OCI-LY1 (cell line): Measurements from ENCODE around the gene EVA1B.
A peak's percentile ranks its signal among the peaks of the same experiment; 100 is the strongest.

ENCODE experiments used
- H2AFZ ChIP-seq: fragments of 200-600 bp; sonication (generic), shearing (Covaris generic); 2 replicates; pipeline ENCODE4 v1.6.0; 2014; ENCODE audit warnings: antibody characterized with exemption, mild to moderate bottlenecking, low read length
- H3F3A ChIP-seq: fragments of 200-600 bp; sonication (generic), shearing (Covaris generic); 2 replicates; pipeline ENCODE4 v1.6.0; 2014; ENCODE audit warnings: mild to moderate bottlenecking, antibody characterized with exemption, low read length, moderate library complexity; ENCODE audit not compliant: insufficient read depth
- H3K27ac ChIP-seq: fragments of 200-600 bp; sonication (generic); 2 replicates; pipeline ENCODE4 v1.5.1; 2014; ENCODE audit warnings: low read length, mixed run types, mild to moderate bottlenecking, low read depth; ENCODE audit not compliant: poor library complexity, severe bottlenecking
- H3K27me3 ChIP-seq: fragments of 200-600 bp; sonication (generic); 2 replicates; pipeline ENCODE4 v1.6.0; 2014; ENCODE audit warnings: antibody characterized with exemption, mild to moderate bottlenecking, low read length, moderate library complexity; ENCODE audit not compliant: insufficient read depth
- H3K36me3 ChIP-seq: fragments of 200-600 bp; sonication (generic); 2 replicates; pipeline ENCODE4 v1.6.1; 2014; ENCODE audit warnings: mild to moderate bottlenecking, antibody characterized with exemption, low read length, moderate library complexity, mixed read lengths; ENCODE audit not compliant: insufficient read depth
- H3K4me1 ChIP-seq: fragments of 200-600 bp; sonication (generic); 2 replicates; pipeline ENCODE4 v1.5.1; 2014; ENCODE audit warnings: mild to moderate bottlenecking, low read length, moderate library complexity; ENCODE audit not compliant: insufficient read depth, severe bottlenecking
- H3K4me2 ChIP-seq: fragments of 200-600 bp; sonication (generic), shearing (Covaris generic); 2 replicates; pipeline ENCODE4 v1.6.1; 2014; ENCODE audit warnings: low read length
- H3K4me3 ChIP-seq: fragments of 200-600 bp; sonication (generic); 2 replicates; pipeline ENCODE4 v1.5.1; 2014; ENCODE audit warnings: low read length, low read depth, mild to moderate bottlenecking, mixed read lengths; ENCODE audit not compliant: poor library complexity, severe bottlenecking
- H3K79me2 ChIP-seq: fragments of 200-600 bp; shearing (Covaris generic); 2 replicates; pipeline ENCODE4 v1.6.1; 2016; ENCODE audit warnings: mixed run types, low read length, mixed read lengths; ENCODE audit not compliant: insufficient read depth
- H3K9ac ChIP-seq: fragments of 200-600 bp; sonication (generic), shearing (Covaris generic); 2 replicates; pipeline ENCODE4 v1.6.1; 2014; ENCODE audit warnings: mild to moderate bottlenecking, low read length, mixed read lengths
- H3K9me2 ChIP-seq: fragments of 200-600 bp; sonication (generic), shearing (Covaris generic); 2 replicates; pipeline ENCODE4 v1.6.1; 2014; ENCODE audit warnings: low read depth, mild to moderate bottlenecking, low read length, mixed read lengths
- H3K9me3 ChIP-seq: fragments of 200-600 bp; shearing (Covaris generic); 2 replicates; pipeline ENCODE4 v1.6.1; 2014; ENCODE audit warnings: low read length, mixed read lengths
- H4K20me1 ChIP-seq: fragments of 200-600 bp; sonication (generic), shearing (Covaris generic); 2 replicates; pipeline ENCODE4 v1.6.0; 2016; ENCODE audit warnings: mild to moderate bottlenecking, low read length; ENCODE audit not compliant: insufficient read depth
- CTCF ChIP-seq: fragments of 200-600 bp; sonication (generic), shearing (Covaris generic); IDR thresholded peaks from 2 replicates; pipeline ENCODE4 v1.5.1; 2017; ENCODE audit warnings: mild to moderate bottlenecking, antibody characterized with exemption, low read length, moderate library complexity, mixed read lengths
- EZH2 ChIP-seq: fragments of 200-600 bp; sonication (generic), shearing (Covaris generic); IDR thresholded peaks from 2 replicates; pipeline ENCODE4 v1.8.0; 2017; ENCODE audit warnings: borderline replicate concordance, mixed run types, mild to moderate bottlenecking, antibody characterized with exemption, low read length, moderate library complexity, mixed read lengths

Gene EVA1B

GRCh38 chr1:36330940-36331339 lies 7.5 kb upstream of the EVA1B start:
- Histone ChIP-seq H3K79me2 (no peaks in the 10 kb centered on the region), H3K9me3 (no peaks in the 10 kb centered on the region), H3K9ac (no peak overlapping the region), H2AFZ (no peak overlapping the region), H3K4me1 (peaks cover 15% of the 10 kb centered on the region), H3K4me3 (no peak overlapping the region), H3K27ac (no peak overlapping the region), H3K27me3 (peaks cover 3% of the 10 kb centered on the region; the same call in 1 of the 2 replicates), H3K4me2 (no peak overlapping the region), H3K9me2 (no peaks in the 10 kb centered on the region), H3K36me3 (peaks cover 8% of the 10 kb centered on the region; the same call in 1 of the 2 replicates), H4K20me1 (no peaks in the 10 kb centered on the region), H3F3A (no peaks in the 10 kb centered on the region)
- no peak for TF ChIP-seq EZH2
- TF ChIP-seq CTCF, result no peak

- Histone ChIP-seq H2AFZ (no peak overlapping the region), H3F3A (no peaks in the 10 kb centered on the region), H3K36me3 (peaks cover 8% of the 10 kb centered on the region; the same call in 1 of the 2 replicates), H3K9me3 (no peaks in the 10 kb centered on the region), H3K9ac (no peak overlapping the region), H3K79me2 (no peaks in the 10 kb centered on the region), H3K27me3 (peaks cover 3% of the 10 kb centered on the region; the same call in 1 of the 2 replicates), H3K27ac (no peak overlapping the region), H4K20me1 (no peaks in the 10 kb centered on the region), H3K4me3 (no peak overlapping the region), H3K9me2 (no peaks in the 10 kb centered on the region), H3K4me1 (peaks cover 15% of the 10 kb centered on the region), H3K4me2 (peak overlapping the region; percentile 33; the same call in 1 of the 2 replicates)
- TF ChIP-seq CTCF, result no peak
- no peak for TF ChIP-seq EZH2
Measured at GRCh38 chr1:36329817-36330216, 6.4 kb upstream of the EVA1B start.

- peaks cover 3% of the 10 kb centered on the region; the same call in 1 of the 2 replicates for H3K27me3 ChIP-seq
- no peak overlapping the region for H3K27ac ChIP-seq
- H3K9me3 ChIP-seq, result no peaks in the 10 kb centered on the region
- no peak overlapping the region for H3K9ac ChIP-seq
- no peak overlapping the region for H3K4me3 ChIP-seq
- H3K79me2 ChIP-seq, result no peaks in the 10 kb centered on the region
- peaks cover 8% of the 10 kb centered on the region; the same call in 1 of the 2 replicates for H3K36me3 ChIP-seq
- TF ChIP-seq EZH2 (no peak), CTCF (no peak)
- H2AFZ ChIP-seq, result no peak overlapping the region
- H3K9me2 ChIP-seq, result no peaks in the 10 kb centered on the region
- H3K4me1 ChIP-seq, result peaks cover 18% of the 10 kb centered on the region
- no peaks in the 10 kb centered on the region for H3F3A ChIP-seq
- no peaks in the 10 kb centered on the region for H4K20me1 ChIP-seq
- H3K4me2 ChIP-seq, result no peak overlapping the region
Measured at GRCh38 chr1:36328713-36329112, 5.3 kb upstream of the EVA1B start.
